K562 (cell line): ENCODE measurements around the gene TPMT.

Source experiments
- BHLHE40 ChIP-seq: IDR thresholded peaks from 2 replicates; pipeline ENCODE4 v1.6.1; 2011; ENCODE audit warnings: low read length, improper control_type of control experiment
- ETS1 ChIP-seq: conservative IDR thresholded peaks from 2 replicates; pipeline ENCODE4 v1.6.1; 2011; ENCODE audit warnings: low read depth, mild to moderate bottlenecking, low read length; ENCODE audit not compliant: control insufficient read depth
- POLR2A ChIP-seq: fragments of 450-650 bp; conservative IDR thresholded peaks from 2 replicates; pipeline ENCODE4 v1.6.1; 2016

- TF ChIP-seq BHLHE40 (no peak), POLR2A (no peak), ETS1 (no peak)
Observed at GRCh38 chr6:18087396-18088165, 67.3 kb downstream of the TPMT start.
